DMS 273 (cell line): ENCODE measurements around the gene SCGB3A1.

Experiments used
- DNase-seq: peaks from one replicate; lab custom pipeline; 2025; ENCODE audit not compliant: unreplicated experiment; lab: John Stamatoyannopoulos, UW

The SCGB3A1 gene

DNA sequence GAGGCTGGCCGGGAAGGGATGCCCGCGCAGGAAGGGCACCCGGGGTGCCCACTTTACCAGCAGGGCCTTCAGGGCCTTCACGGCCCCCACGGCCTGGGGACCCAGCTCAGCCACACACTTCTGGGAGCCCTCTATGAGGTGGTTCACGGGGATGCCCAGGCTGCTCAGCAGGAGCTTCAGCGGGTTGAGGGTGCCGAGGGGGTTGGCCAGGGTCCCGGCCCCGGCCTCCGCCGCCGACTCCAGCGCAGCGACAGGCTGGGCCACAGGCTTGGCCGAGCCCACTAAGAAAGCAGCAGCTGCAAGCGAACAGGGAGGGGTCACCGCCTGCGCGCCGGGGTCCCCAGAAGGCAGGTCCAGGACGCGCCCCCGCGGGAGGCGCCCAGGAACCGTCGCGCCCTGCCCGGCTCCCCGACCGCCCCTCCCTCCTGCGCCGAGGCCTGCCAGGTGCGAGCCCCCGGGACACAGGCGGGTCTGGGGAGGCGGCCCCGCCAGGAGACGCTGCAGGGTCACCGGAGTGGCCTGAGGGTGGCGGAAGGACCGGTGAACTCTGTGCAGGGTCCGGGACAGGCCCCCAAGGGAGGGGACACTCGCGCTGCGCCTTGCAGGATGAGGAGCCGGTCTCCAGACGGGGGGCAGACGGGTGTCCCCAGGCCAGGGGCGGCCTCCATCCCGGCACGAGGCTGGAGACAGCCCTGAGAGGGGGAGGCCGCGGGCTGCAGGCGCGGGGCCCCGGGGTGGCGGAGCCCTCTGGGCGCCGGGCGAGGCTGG is 572 bp downstream of the SCGB3A1 start:
- DNase-seq: no peak

DNA sequence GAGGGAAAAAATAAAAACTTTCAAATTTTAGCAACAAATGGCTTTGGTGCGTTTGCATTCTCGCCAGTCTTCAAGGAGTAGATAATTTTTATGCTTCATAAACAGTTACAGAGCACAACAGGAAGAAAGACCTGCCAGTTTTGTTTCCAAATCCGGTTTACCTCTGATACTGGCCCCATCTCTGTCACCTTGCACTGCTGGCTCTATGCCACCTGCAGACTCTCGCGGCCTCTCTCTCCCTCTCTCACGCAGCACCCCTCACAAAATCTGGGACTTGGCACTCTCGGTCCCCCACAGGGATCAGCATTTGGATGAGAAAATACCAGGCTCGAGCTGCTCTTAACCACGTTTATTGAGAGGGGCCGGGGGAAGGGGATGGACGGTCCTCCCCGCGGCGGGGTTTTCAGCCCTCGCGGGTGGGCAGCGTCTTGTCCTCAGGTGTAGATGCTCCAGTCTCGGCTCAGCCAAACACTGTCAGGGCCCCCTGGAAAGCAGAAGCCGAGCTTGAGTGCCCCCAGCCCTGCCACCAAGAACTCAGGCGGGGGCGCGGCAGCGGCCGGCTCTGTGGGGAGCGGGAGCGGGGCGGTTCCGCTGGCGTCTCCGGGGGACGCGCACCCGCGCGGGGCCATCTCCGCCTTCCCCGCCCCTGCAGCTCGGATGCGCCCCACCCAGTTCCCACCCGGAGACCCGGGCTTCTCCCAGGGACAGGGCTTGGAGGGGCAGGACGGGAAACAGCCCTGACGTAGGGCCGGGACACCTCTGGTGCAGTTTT is 1.3 kb downstream of the SCGB3A1 start:
- no peak for DNase-seq

DNA sequence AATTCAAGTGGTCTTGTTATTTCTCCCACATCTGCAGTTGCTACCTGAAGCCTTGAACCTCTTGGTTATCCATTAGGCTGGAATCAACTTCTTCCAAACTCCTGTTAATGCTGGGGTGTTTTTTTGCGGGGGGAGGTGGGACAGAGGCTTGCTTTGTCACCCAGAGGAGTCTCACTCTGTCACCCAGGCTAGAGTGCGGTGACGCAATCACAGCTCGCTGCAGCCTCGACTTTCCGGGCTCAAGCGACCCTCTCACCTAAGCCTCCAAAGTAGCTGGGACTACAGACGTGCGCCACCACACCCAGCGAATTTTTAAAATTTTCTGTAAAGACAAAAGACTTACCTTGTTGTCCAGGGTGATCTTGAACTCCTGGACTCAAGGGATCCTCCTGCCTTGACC is 4.4 kb downstream of the SCGB3A1 start:
- no peak for DNase-seq

DNA sequence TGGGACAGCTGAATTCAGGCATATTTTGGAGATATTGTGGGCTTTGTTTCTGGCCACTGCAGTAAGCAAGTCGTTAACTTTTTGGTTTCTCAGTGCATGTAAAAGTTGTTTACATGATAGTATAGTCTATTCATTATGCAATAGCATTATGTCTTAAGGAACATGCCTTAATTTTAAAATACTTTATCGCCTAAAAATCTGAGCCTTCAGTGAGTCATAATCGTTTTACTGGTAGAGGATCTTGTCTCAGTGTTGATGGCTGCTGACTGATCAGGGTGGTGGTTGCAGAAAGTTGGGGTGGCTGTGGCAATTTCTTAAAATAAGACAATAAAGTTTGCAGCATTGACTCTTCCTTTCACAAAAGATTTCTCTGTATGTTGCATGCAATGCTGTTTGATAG is 5.1 kb downstream of the SCGB3A1 start:
- no peak for DNase-seq

DNA sequence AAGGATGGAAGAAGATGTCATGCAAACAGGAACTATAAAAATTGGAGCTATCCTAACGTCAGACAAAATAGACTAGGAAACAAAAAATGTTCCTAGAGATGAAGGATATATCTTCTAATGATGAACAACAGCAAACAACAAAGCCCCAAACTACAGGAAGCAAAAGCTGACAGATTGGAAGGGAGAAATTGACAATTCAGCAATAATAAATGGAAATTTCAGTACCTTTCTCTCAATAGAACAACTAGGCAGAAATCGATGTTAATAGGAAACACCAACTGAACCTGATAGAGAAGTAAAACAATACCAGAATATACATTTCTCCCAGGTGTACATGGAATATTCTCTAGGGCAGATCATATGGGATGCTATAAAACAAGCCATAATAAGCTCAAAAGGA is 7.6 kb downstream of the SCGB3A1 start:
- no peak for DNase-seq

DNA sequence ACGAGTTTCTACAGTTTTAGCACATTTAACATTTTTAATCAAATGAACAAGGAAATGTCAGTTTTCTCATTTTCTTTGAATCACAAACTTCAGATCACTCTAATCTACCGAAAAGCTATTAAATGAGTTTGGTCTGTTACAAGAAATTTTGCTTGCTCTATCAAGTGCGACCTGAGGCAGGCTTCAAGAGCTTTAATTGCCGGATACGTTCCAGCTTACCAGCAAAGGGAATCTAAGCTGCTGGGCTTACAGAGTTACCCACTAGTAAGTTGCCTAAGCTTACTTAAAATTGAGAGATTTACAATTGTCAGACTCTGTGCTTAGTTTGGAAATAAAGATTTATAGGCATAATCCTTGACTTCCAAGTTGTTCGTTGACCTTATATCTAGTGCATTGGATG is 10.6 kb downstream of the SCGB3A1 start:
- no peak for DNase-seq

DNA sequence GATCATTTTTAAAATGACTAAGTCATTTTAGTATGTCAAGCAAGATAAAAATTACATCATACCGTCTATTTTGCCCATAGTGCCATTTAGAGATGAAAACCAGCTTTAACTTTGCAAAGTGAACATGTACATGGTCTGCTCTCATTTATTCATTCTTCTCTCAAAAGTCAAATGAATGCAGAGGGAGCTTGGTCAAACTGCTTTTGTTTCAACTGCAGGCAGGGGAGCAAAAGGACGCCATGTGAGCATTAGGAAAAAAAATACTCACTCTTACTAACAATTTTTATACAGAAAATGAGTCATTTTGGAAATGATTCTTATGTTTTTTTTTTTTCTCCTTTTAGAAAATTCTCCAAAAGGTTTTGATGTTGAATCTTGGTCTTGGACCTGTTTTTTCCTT is 15.7 kb downstream of the SCGB3A1 start:
- no peak for DNase-seq

DNA sequence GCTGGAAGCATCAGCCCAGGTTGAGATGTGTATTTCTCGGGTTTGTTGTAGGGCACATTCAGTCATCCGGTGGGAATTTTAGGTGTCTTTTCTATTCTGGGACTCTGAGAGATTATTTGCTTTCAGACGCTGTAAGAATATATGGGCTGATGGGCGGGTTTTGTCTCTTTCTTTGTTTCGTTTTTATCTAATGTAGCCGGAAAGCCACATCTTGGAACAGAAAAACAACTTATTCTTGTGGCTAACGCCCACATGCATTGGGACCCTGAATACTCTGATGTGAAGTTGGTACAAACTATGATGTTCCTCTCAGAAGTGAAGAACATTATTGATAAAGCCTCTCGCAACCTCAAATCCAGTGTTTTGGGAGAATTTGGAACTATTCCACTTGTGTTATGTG is 22.4 kb downstream of the SCGB3A1 start:
- no peak for DNase-seq

DNA sequence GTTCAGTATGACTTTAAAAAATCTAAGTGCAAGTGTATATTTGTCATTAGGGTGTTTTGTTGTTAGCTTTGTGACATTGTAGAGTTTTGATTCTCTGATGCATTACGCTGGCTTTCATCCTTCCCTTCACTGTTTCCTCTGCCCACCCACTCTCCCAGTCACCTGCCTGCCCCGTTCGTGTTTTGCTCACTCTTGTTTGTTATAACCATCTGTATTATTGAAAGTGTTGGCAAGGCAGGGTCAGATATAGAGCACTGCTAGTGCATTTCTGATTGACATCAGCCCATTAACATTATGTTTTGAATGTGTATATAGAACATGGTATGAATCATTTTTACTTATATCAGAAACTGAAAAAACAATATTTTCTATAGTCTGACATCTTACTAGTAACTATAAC is 27.3 kb downstream of the SCGB3A1 start:
- DNase-seq: no peak

DNA sequence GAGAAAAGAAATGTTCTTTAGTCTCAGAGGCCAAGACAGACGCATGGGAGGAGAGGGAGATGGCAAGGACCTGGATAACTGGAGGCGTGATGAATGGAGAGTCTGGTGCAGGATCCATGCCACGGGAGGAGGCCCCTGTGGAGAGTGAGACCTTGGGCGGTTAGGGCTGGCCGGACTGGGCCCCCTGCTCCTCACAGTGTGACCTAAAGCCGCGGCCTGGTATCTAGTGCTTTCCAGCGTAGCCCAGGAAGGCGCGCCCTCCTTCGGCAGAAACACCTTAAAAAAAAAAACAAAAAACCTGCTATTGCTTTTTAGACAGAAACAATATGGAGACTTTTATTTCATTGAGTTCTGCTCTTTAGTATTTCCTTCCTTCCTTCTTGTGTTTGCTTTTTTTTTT is 33.1 kb downstream of the SCGB3A1 start:
- no peak for DNase-seq

DNA sequence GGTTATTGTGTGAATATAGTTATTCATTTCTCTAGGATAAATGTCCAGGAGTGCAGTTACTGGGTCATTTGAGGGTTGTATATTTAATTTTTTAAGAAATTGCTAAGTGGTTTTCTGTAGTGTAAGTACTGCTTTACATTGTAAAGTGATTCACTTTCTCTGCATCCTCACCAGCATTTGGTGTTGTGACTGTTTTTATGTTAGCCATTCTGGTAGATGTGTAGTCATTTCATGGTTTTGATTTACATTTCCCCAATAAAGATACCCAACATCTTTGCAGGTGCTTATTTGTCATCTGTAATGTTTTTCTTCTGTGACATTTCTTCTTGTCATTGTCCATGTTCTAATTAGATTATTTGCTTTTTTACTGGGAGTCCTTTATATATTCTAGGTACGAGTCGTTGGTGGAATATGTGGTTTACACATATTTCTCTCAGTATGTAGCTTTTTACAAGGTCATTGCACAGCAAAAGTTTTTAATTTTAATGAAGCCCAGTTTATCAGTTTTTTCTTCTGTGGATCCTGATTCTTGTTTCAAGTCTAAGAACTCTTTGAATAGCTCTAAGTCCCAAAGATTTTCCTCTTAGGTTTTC is 34.0 kb downstream of the SCGB3A1 start:
- no peak for DNase-seq

DNA sequence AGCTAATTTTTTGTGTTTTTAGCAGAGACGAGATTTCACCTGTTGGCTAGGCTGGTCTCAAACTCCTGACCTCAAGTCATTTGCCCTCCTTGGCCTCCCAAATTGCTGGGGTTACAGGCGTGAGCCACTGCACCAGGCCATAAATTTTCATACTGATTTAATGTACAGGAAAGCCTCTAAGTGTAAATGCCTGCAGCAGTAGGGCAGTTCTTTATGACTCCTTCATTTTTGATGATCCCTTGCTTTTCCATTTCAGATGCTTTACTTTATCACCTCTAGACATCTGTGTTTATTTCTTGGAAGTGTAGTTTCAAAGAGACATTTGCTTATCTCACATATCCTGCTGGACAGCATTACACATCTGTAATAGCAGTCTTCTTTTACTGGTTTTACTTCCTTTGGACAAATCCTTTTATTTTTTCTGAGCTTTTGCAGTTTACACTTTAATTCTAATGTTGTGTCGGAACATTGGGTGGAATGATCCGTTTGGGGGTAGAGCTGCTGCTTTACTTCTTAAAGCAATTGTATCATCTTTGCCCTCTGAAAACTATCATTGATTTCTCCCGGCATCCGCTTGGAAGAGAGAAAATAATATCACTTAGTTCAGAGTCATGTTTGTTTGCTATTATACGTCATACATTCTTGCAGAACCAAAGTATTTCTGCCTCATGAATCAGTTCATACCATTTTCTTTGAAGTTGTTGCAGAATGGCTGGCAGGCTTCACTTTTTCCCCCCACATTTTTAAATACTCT is 36.0 kb downstream of the SCGB3A1 start:
- DNase-seq: no peak

DNA sequence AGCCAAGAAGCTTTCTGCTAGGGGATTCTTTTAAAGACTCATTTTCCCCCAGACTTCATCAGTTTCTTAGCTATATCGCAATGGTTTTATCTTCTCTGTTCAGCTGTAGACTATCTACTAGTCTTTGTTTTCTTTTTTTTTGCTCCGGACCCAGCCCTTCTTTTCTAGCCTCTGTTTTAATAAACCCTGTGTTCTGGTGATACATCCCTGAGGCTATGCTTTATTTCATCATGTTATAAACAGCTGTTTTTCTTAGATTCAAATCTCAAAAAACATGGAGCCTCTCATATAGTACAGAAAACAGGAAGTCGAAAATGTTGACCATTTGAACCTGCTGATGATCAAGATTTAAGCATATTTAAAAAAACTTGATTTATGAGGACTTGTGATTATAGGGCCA is 37.8 kb downstream of the SCGB3A1 start:
- DNase-seq: no peak

DNA sequence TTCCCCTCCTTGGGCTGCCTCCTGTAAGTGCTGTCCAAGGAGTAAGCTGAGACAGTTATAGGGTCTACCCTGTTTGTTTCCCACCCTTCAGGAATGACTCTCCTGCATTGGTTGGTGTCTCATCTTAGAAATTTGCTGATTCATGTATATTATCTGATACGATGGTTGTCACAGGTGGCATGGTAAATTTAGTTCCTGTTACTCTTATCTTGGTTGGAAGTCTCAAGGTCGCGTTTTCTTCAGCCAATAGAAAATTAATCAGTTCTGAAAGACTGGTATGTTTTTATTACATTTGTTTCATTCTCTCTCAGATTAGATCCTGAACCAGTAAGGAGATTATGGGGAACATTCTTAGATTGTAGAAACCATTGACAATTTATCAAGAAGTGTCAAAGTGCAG is 42.7 kb downstream of the SCGB3A1 start:
- no peak for DNase-seq

DNA sequence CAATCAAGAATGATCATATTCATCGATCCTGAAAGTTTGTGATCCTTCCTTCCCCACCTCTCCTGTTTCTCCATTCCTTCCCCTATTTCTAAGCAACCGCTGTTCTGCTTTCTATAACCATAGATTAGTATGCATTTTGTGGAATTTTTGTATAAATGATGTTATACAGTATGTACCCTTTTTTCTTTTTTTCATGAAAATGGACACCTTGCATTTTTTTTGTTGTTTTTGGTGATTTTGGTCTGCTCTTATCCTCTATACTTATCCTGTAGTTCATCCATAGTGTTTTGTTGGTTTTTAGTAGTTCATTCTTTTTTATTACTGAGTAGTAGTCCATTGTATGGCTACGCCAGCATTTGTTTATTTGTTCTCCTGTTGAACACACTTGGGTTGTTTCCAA is 46.1 kb downstream of the SCGB3A1 start:
- DNase-seq: no peak

DNA sequence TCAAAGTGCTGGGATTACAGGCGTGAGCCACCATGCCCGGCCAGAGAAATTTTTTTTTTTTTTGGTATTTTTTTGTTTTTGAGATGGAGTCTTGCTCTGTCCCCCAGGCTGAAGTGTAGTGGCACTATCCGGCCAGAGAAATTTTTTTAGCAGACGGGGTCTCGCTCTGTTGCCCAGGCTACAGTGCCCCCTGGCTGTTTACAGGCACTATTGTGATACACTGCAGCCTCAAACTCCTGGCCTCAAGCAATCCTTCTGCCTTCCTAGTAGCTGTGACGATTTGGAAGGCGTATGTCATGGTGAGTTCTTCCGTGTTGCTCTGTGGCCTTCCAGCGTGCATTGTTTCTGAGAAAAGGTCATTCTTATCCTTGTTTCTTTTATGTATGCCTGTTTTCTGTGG is 49.6 kb downstream of the SCGB3A1 start:
- no peak for DNase-seq
